Left renal pelvis (tissue), 4 donors: ENCODE results near the gene CD164L2. TPM values are rescaled to one million over a fixed set of nuclear protein-coding genes. Genes with fewer than 3 reads are reported as not detected.
"Not testable (repeated sequence)": the region's sequence is repeated elsewhere in the genome, so short reads cannot be mapped to it uniquely, and the experiment has no call there.

Source experiments
- DNase-seq, 4 donors: peaks; one replicate each; pipeline ENCODE4 v3.0.0-alpha.2; 2013; ENCODE audit warnings: low read depth in 4 of 4, low spot score in 3 of 4
- polyA plus RNA-seq, 4 donors: library from polyadenylated mRNA; unstranded; fragments of 120-200 nt; gene quantifications; one replicate each; pipeline ENCODE4 v1.2.1, GENCODE V29; 2013; ENCODE audit not compliant: insufficient read length in 4 of 4

The CD164L2 gene
- polyA plus RNA-seq, 4 donors: 0.20 to 0.26 (median 0.20) TPM; not detected in 1

DNA sequence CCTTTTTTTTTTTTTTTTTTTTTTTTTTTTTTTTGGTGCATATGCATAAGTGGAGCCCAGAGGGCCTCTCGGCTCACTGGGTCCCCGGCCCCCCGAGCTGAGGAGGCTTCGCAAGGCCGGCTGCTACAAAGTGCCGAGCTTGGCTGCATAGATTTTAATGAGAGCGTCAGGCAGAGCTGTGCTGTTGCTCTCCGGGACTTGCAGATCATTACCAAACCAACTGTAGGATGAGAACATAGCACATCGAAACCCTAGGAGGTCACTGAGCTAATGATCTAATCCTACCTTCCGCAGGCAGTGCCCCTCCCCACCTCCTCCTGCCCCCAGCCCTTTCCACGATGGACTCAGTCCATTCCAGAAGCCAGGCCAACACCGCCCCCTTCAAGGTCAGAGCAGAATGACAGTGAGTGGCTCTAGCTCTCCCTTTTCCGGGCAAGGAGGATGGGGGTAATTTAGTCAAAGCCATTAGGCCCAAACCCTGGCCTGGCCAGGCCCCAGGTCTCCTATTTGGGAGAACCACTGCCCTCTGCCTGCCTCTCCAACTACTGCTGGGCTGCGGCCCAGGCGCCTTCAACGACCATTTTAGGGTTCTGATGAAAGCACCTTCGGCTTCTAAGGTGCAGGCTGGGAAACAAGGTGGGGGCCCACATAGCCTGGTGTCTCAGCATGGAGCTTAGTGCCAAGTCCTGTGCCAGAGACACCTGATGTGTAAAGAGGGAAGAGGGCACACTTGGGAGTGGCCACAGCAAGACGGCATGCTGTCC lies 22.6 kb upstream of the CD164L2 start:
- DNase-seq: not testable (repeated sequence)

- no peak for DNase-seq
Observed at GRCh38 chr1:27405074-27405473, 21.9 kb upstream of the CD164L2 start.

- no peak for DNase-seq
Observed at GRCh38 chr1:27403931-27404330, 20.8 kb upstream of the CD164L2 start.

DNA sequence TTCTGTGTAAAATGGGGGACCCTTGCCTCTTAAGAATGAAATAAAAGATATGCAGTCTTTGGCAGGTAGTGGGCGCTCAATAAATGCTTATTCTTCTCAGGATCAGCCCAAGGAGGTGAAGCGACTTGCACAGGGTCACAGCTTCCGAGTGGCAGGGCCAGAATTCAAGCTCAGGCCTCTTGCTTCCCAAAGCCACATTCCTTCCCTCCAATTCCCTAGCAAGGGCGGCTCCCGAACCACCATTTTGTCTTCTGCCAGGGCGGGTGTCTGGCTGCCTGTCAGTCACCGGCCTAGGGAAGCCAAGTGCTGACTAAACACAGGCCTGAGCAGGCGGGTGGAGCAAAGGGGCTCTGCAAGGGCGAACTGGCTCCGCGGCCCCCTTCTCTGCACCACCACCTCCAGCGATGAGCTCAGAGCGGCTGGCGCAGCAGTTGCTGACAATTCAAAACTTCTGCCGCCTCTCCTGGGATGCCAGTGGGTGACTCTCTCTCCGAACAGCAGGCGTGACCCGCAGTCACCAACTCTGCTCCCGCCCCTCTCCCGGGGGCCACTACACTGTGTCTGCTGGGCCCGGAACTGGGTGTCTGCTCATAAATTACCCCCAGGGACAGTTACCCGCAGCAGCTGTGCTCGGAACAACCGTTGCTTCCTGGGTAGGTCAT lies 20.1 kb upstream of the CD164L2 start:
- no peak for DNase-seq

- DNase-seq: no peak
Observed at GRCh38 chr1:27402349-27402754, 19.2 kb upstream of the CD164L2 start.

DNA sequence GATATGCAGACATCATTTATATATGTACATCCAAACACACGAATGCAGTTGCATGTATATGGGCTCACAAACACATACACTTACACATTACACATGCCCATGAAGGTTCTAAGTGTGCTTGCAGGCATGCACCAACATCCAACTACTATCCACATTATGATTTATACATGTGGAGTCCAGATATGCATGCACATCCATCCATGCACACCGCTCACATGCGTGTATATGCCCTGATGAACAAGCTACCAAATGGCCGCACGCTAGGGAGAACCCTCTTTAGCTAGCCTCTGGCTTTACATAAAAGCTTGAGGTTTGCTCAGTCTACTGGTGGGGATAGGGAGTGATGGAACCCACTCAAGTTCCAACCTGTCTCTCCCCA lies 17.8 kb upstream of the CD164L2 start:
- no peak for DNase-seq

- DNase-seq: no peak
Observed at GRCh38 chr1:27400082-27400962, 17.2 kb upstream of the CD164L2 start.

GRCh38 chr1:27399251-27400025 lies 16.3 kb upstream of the CD164L2 start:
- DNase-seq: no peak

DNA sequence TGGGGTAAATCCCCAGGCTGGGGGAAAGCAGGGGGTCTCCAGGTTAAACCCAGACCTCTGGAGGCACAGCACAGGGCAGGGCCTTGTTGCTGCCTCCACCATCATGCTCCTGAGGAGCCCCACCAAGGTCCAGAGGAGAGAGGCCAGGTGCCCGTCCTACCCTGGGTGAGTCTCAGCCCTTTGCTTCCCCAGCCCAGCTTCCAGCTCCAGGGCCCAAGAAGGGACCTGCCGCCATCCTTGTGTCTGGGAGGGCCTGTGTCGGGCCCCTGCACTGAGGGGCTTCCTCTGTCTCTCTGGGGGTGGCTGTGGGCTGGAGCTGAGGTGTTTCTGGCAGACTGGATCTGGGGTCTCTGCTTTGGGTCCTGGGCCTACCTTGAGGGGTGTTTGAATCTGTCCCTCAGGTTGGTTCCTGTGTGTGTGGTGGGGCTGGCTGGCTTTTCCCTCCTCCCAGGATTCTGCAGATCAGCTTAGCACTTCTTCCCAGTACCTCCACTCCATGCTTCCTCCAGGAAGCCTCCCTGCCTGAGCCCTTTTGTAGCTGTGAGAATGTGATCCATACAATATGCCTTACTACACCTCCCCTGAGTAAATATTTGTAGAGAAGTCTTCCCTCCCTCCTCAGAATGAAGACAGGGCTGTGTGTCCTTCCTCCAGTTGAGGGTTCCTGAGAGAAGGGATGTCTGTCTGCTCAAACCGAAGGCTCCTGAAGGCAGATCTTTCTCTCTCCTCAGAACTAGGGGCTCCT lies 15.4 kb upstream of the CD164L2 start:
- no peak for DNase-seq

GRCh38 chr1:27397749-27398148 lies 14.6 kb upstream of the CD164L2 start:
- no peak for DNase-seq

DNA sequence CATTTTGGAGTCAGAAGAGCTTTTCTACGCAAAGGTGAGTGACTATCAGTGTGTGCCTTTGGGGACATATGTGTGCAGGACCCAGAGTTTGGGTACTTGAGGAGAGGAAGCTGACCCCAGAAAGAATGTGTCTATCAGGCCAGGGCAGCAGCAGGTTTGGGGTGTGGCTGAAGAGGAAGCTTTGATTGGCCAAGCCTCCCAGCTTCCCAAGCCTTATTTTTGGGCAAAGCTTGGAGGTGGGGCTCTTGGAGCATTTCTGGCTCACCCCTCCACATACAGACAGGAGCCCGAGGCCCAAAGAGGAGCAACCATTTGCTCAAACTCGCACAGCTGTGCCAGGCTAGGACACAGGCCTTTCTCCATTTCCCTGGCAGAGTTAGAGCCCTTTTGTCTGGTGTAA lies 14.0 kb upstream of the CD164L2 start:
- DNase-seq: no peak

DNA sequence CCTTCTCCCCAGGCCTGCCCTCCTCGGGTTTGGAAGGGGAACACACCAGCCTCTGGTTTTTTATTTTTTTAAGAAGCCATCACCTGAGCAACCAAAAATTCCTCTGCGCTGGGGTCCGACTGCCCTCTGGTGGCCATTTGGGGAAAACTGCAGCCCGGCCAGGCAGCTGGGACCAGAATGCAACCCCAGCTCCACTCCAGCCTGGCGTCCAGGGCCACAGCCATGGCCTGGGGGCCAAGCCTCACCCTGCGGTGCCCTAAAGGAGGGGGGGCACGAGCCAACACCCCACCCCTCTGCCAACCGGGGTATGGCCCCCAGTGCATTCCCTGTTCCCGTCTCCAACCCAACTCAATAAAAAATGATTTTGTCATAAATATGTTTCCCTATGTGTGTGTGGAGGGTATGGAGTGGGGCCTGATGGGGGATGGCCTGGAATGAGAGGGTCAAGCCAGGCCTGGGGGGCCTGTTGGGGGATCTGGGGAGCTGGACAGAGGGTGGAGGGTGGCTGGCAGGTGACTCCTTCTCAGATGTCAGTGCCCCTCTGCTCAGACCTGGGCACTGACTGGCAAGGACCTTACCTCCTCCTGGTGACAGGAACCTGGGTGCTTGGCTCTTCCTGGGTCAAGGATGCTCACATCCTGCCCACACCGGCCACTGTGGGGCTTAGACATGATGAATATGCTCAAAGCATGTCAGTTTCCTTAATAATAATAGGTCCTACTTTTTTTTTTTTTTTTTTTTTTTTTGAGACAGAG lies 12.5 kb upstream of the CD164L2 start:
- DNase-seq: peak in 1 of 4 donors; percentile 50

- DNase-seq: no peak
Observed at GRCh38 chr1:27394925-27395324, 11.8 kb upstream of the CD164L2 start.

DNA sequence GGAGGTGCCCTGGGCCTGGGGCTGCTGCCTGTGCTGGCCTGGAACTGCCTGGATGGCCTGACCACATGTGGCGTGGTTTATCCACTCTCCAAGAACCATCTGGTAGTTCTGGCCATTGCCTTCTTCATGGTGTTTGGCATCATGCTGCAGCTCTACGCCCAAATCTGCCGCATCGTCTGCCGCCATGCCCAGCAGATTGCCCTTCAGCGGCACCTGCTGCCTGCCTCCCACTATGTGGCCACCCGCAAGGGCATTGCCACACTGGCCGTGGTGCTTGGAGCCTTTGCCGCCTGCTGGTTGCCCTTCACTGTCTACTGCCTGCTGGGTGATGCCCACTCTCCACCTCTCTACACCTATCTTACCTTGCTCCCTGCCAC lies 11.1 kb upstream of the CD164L2 start:
- DNase-seq: no peak

DNA sequence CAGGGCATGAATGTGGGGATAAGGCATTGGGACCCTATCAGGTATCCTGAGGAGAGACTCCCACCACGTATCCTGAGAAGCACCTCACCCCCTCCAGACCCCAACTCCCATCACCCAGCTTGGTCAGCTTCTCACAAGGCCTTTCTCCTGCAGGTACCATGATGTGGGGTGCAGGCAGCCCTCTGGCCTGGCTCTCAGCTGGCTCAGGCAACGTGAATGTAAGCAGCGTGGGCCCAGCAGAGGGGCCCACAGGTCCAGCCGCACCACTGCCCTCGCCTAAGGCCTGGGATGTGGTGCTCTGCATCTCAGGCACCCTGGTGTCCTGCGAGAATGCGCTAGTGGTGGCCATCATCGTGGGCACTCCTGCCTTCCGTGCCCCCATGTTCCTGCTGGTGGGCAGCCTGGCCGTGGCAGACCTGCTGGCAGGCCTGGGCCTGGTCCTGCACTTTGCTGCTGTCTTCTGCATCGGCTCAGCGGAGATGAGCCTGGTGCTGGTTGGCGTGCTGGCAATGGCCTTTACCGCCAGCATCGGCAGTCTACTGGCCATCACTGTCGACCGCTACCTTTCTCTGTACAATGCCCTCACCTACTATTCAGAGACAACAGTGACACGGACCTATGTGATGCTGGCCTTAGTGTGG lies 10.6 kb upstream of the CD164L2 start:
- no peak for DNase-seq

DNA sequence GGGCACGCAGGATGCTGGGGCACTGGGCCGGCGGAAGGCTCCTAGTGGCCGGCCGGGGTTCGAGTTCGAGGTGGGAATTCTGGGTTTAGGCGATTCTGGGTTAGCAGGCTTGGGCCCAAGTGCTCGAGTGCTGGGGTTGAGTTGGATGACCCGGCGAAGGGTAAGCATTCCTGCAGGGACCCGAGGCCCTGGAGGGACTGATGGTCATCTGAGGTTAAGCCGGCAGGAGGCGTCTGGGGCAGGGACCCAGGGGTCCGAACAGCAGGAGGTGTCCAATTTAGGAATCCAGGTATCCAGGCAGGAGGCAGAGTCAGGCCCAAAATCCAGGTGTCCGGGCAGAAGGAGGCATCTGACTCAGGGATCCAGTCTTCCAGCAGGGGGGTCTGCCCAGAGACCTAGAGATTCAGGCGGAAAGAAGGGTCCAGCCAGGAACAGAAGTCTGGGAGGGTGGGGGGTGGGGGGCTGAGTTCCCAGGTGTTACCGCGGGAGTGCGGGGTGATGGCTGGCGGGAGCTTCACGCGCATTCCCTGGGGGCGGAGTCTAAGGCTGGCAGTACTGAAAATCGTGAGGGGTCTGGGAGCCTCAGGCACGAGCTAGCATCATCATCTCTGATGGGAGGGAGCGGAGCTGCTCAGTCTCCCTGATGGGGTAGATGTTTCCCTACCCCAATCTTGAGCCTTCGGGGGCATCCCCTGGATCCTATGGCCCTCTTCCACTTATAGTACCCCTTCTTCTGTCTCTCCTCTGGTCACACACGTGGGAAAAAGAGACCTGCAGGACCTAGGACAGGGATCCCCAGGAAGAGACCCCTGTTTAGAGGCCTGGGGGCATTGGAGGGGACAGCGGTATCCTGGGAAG lies 9.9 kb upstream of the CD164L2 start:
- DNase-seq: no peak

- DNase-seq: peak in 2 of 4 donors; percentile 69 to 75
Observed at GRCh38 chr1:27392096-27392777, 9.1 kb upstream of the CD164L2 start, which contains the start of gene GPR3. TSS of gene GPR3 (plus strand) at chr1:27392622. CDS start at chr1:27393799, 1,177 bp downstream.
